Gastrocnemius medialis (tissue), 4 donors: ENCODE results near the gene PRR23E.

Source experiments
- CTCF ChIP-seq, 5 experiments: fragments of 450-650 bp in 3 of 5; fragments of 200-600 bp in 2 of 5; sonication (generic) in 2 of 5; IDR thresholded peaks in 4 of 5; conservative IDR thresholded peaks in 1 of 5; 1 replicate in 4 of 5; 2 replicates in 1 of 5; pipeline ENCODE4 v1.5.1; 2016 to 2019; ENCODE audit warnings: antibody characterized with exemption in 5 of 5, mild to moderate bottlenecking in 3 of 5, moderate library complexity in 3 of 5
- POLR2A ChIP-seq, 2 donors: fragments of 450-650 bp; IDR thresholded peaks; one replicate each; pipeline ENCODE4 v1.6.1; 2017; ENCODE audit warnings: antibody characterized with exemption in 2 of 2, mild to moderate bottlenecking in 2 of 2, moderate library complexity in 2 of 2

DNA sequence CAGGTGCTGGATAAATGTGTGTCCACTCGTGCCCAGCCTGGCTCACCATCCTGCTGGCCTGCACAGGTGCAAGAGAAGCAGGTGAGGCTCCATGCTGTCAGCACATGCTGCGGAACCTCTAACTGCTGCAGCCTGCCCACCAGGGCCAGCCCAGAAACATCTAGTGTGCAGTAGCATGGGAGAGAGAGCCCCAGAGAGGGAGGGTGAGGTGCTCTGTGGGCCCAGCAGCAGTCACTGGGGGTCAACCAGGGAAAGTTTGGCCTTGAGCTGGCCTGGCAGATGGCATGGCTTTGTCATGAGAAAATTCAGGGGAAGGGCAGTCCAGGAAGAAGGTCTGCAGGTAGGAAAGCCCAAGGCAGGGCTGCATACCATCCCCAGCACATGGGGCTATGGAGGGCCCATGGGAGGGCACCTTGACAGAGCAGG lies 18.2 kb upstream of the PRR23E start:
- TF ChIP-seq CTCF (IDR thresholded peaks at IDR 0.05 in 4 of 5, conservative IDR thresholded peaks at IDR 0.05 in 1 of 5) (no peak), POLR2A (IDR thresholded peaks at IDR 0.05) (no peak)
